Vagina (tissue), 2 donors: Measurements from ENCODE around the gene DKK2. TPM values are rescaled to one million over a fixed set of nuclear protein-coding genes. Genes with fewer than 3 reads are reported as not detected.

Source experiments
- DNase-seq, 2 donors: peaks; one replicate each; pipeline ENCODE4 v3.0.0-alpha.2; 2017; ENCODE audit errors: extremely low spot score in 2 of 2
- H3K27ac ChIP-seq: fragments of 200-600 bp; sonication (generic); one replicate; pipeline ENCODE4 v1.5.1; 2019
- H3K27me3 ChIP-seq: fragments of 200-600 bp; sonication (generic); one replicate; pipeline ENCODE4 v1.5.1; 2019
- H3K36me3 ChIP-seq, 2 donors: fragments of 200-600 bp; sonication (generic); one replicate each; pipeline ENCODE4 v1.5.1; 2017 to 2019
- H3K4me1 ChIP-seq: fragments of 200-600 bp; sonication (generic); one replicate; pipeline ENCODE4 v1.5.1; 2019
- H3K4me3 ChIP-seq, 2 donors: fragments of 200-600 bp; sonication (generic); 1 replicate in 1 of 2; 2 replicates in 1 of 2; pipeline ENCODE4 v1.5.1; 2016 to 2019
- H3K9me3 ChIP-seq: fragments of 200-600 bp; sonication (generic); one replicate; pipeline ENCODE4 v1.5.1; 2019
- POLR2A ChIP-seq, 2 donors: fragments of 450-650 bp; IDR thresholded peaks; one replicate each; pipeline ENCODE4 v1.6.1; 2017; ENCODE audit warnings: antibody characterized with exemption in 2 of 2, mild to moderate bottlenecking in 2 of 2, moderate library complexity in 2 of 2
- POLR2AphosphoS5 ChIP-seq, 2 donors: sonication (generic); formaldehyde crosslinking; IDR thresholded peaks; one replicate each; pipeline ENCODE4 v1.9.0; 2017; ENCODE audit warnings: antibody characterized with exemption in 2 of 2, mild to moderate bottlenecking in 2 of 2, low read depth in 1 of 2; ENCODE audit not compliant: insufficient read depth in 1 of 2
- intact Hi-C: fragments of 100-400 bp; cut with DNase I; formaldehyde crosslinking; loops from one replicate; pipeline ENCODE4 v1.15.1; 2023
- total RNA-seq: library from RNA; depleted of rRNA; stranded (reverse); fragments of >200 nt; gene quantifications from one replicate; pipeline ENCODE4 v1.2.3, GENCODE V29; 2016
- TF ChIP-seq, protein P1 (sequence below), 3 experiments: fragments of 450-650 bp in 2 of 3; fragments of 200-600 bp in 1 of 3; sonication (generic) in 1 of 3; IDR thresholded peaks; one replicate each; pipeline ENCODE4 v1.5.1; 2017 to 2019; ENCODE audit warnings: antibody characterized with exemption in 3 of 3, mild to moderate bottlenecking in 2 of 3, moderate library complexity in 2 of 3

DKK2 gene
- total RNA-seq, 1 donor from 2014 or later, result 0.49 TPM

DNA sequence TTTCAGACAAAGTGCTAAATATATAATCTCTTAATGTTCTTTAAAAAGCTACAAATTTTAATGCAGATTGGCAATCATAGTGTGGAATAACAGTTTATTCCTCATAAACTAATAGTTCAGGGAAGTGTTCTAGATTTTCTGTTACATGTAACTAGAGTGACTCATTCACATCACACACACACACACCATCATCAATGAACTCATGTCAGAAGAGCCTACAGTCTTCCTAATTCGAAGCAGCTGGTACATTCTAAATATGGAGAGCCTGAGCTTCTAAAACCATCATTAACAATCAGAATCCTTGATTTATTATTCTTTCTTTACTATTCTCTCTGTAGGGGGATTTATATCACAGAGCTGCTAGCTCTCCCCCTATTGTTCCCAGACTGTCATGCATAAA lies 49.6 kb downstream of the DKK2 start:
- Histone ChIP-seq H3K36me3 (no peaks in the 10 kb centered on the region), H3K9me3 (no peaks in the 10 kb centered on the region), H3K4me1 (no peaks in the 10 kb centered on the region), H3K27me3 (no peaks in the 10 kb centered on the region), H3K4me3 (no peak overlapping the region), H3K27ac (no peak overlapping the region)
- no peak for TF ChIP-seq POLR2AphosphoS5 (IDR thresholded peaks at IDR 0.05; ENCODE audit: insufficient read depth in 1 of 2, low read depth in 1 of 2)
- no peak for TF ChIP-seq POLR2A (IDR thresholded peaks at IDR 0.05)
- TF ChIP-seq, protein P1, sequence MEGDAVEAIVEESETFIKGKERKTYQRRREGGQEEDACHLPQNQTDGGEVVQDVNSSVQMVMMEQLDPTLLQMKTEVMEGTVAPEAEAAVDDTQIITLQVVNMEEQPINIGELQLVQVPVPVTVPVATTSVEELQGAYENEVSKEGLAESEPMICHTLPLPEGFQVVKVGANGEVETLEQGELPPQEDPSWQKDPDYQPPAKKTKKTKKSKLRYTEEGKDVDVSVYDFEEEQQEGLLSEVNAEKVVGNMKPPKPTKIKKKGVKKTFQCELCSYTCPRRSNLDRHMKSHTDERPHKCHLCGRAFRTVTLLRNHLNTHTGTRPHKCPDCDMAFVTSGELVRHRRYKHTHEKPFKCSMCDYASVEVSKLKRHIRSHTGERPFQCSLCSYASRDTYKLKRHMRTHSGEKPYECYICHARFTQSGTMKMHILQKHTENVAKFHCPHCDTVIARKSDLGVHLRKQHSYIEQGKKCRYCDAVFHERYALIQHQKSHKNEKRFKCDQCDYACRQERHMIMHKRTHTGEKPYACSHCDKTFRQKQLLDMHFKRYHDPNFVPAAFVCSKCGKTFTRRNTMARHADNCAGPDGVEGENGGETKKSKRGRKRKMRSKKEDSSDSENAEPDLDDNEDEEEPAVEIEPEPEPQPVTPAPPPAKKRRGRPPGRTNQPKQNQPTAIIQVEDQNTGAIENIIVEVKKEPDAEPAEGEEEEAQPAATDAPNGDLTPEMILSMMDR (IDR thresholded peaks at IDR 0.05), result no peak
- intact Hi-C loops, result no loop called here
- no peak for DNase-seq

DNA sequence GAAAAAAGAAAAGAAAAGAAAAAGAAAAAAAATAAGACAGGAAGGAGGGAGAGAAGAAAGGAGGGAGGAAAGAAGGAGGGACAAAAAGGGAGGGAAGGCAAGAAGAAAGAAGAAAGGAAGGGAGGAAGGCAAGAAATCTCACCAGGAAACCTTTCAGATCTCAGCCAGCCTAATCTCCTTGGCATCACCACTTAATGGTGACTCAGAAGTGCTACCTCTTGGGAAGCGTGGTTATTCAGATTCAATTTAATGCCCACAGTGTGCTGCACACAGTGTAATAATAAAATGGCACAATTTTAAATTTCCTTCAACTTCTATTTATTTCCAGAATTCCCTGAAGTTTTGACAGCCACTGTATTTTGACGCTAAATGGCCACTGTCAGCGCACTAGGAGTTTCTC lies 50.3 kb downstream of the DKK2 start:
- Histone ChIP-seq H3K4me3 (no peak overlapping the region), H3K36me3 (no peaks in the 10 kb centered on the region), H3K9me3 (no peaks in the 10 kb centered on the region), H3K27ac (no peak overlapping the region), H3K4me1 (no peaks in the 10 kb centered on the region), H3K27me3 (no peaks in the 10 kb centered on the region)
- TF ChIP-seq, protein P1 (IDR thresholded peaks at IDR 0.05), result no peak
- TF ChIP-seq POLR2AphosphoS5 (IDR thresholded peaks at IDR 0.05; ENCODE audit: insufficient read depth in 1 of 2, low read depth in 1 of 2), result no peak
- TF ChIP-seq POLR2A (IDR thresholded peaks at IDR 0.05), result no peak
- intact Hi-C loops, result no loop called here
- no peak for DNase-seq

DNA sequence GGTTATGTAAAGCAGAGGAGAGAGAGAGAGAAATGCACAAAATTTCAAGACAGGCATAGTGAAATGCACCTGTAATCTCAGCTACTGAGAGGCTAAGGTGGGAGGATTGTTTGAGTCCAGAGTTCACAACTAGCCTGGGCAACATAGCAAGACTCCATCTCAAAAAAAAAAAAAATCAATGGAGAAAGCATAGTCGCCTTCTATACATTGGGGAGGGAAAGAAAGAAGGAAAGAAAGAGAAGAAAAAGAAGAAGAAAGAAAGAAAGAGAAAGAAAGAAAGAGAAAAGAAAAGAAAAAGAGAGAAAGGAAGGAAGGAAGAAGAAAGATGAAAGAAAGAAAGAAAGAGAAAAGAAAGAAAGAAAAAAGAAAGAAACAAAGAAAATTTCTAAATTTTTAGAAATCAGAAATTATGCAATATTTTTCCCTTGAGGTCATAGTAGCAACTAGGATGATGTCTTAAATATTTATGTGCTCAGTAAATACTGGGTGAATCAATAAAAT lies 53.4 kb downstream of the DKK2 start:
- no peaks in the 10 kb centered on the region for H3K27me3 ChIP-seq
- intact Hi-C loops, result no loop called here
- H3K27ac ChIP-seq, result no peak overlapping the region
- H3K9me3 ChIP-seq, result no peaks in the 10 kb centered on the region
- DNase-seq, result no peak
- H3K36me3 ChIP-seq, result no peaks in the 10 kb centered on the region
- no peaks in the 10 kb centered on the region for H3K4me1 ChIP-seq
- H3K4me3 ChIP-seq, result no peak overlapping the region
- TF ChIP-seq, protein P1 (IDR thresholded peaks at IDR 0.05), result no peak
- TF ChIP-seq POLR2A (IDR thresholded peaks at IDR 0.05) (no peak), POLR2AphosphoS5 (IDR thresholded peaks at IDR 0.05; ENCODE audit: insufficient read depth in 1 of 2, low read depth in 1 of 2) (no peak)

DNA sequence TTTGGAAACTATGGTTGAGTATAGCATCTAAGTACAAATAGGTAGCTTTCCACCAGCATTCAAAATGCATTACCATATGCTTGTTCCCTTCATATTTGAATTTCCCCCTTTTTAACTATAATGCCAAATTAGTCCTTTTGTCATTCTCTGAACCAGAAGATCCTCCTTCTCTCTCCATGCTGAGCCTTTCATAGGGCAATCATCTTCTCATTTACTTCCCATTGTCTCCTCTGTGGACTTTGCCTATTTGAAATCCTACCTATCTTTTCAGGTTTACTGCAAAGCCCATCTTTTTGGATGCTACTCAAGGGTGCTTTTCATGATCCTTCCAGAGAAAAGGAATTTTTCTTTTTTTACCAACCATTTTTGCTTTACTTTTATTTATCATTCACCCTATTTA lies 54.7 kb downstream of the DKK2 start:
- no peak overlapping the region for H3K4me3 ChIP-seq
- H3K36me3 ChIP-seq, result no peaks in the 10 kb centered on the region
- H3K27me3 ChIP-seq, result no peaks in the 10 kb centered on the region
- no peaks in the 10 kb centered on the region for H3K9me3 ChIP-seq
- DNase-seq, result no peak
- no peaks in the 10 kb centered on the region for H3K4me1 ChIP-seq
- no peak overlapping the region for H3K27ac ChIP-seq
- no peak for TF ChIP-seq POLR2A (IDR thresholded peaks at IDR 0.05)
- TF ChIP-seq, protein P1 (IDR thresholded peaks at IDR 0.05), result no peak
- TF ChIP-seq POLR2AphosphoS5 (IDR thresholded peaks at IDR 0.05; ENCODE audit: insufficient read depth in 1 of 2, low read depth in 1 of 2), result no peak
- intact Hi-C loops, result no loop called here

DNA sequence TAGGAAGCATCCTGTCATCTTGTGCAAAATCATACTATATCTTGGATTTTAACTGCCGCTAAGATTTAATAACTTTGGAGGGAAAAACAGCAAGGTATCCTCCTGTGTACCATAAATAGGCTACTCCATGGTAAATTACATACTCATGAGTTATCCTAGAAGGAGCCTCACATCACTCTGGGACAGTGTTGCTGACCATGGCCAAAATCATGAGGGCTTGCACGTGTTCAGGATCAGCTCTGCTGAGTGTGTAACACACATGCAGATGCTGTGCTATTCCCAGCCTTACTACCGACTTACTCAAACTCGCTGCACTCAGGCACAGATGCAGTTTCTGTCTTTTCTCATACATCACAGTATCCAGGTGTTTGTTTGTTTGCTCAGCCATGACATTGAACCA lies 56.6 kb downstream of the DKK2 start:
- Histone ChIP-seq H3K36me3 (no peaks in the 10 kb centered on the region), H3K27ac (no peak overlapping the region), H3K4me1 (no peaks in the 10 kb centered on the region), H3K4me3 (no peak overlapping the region), H3K27me3 (no peaks in the 10 kb centered on the region), H3K9me3 (no peaks in the 10 kb centered on the region)
- intact Hi-C loops, result no loop called here
- no peak for DNase-seq
- TF ChIP-seq POLR2AphosphoS5 (IDR thresholded peaks at IDR 0.05; ENCODE audit: insufficient read depth in 1 of 2, low read depth in 1 of 2) (no peak), POLR2A (IDR thresholded peaks at IDR 0.05) (no peak)
- TF ChIP-seq, protein P1 (IDR thresholded peaks at IDR 0.05), result no peak
